PC-9 (cell line): ENCODE measurements around the gene WDFY1. TPM values are rescaled to one million over a fixed set of nuclear protein-coding genes. Genes with fewer than 3 reads are reported as not detected.

Source experiments
- BruUV-seq: library from RNA; stranded (reverse); fragments of 400-500 nt; replicated peaks from 2 replicates; lab custom pipeline; 2021; lab: Mats Ljungman, UMichigan
- CTCF ChIA-PET: fragments of 300-600 bp; sonication (Branson Sonifier 250); formaldehyde crosslinking; loops from one replicate; lab custom pipeline; 2022; ENCODE audit warnings: antibody characterized with exemption; lab: Charles Lee
- POLR2A ChIA-PET: fragments of 300-600 bp; sonication (Branson Sonifier 250); formaldehyde crosslinking; loops from one replicate; lab custom pipeline; 2022; ENCODE audit warnings: antibody characterized with exemption; ENCODE audit not compliant: unreplicated experiment; lab: Charles Lee
- DNase-seq, 2 experiments: peaks; one replicate each; pipeline versions ENCODE4 v3.0.0 to v3.0.0-alpha.2; 2015 to 2022; ENCODE audit warnings: mixed read lengths in 1 of 2
- H2AFZ ChIP-seq: fragments of 200-600 bp; sonication (generic); 2 replicates; pipeline ENCODE4 v1.8.1; 2017; ENCODE audit warnings: antibody characterized with exemption
- H3F3A ChIP-seq: fragments of 200-600 bp; sonication (generic); 2 replicates; pipeline ENCODE4 v1.8.1; 2017; ENCODE audit warnings: antibody characterized with exemption, mild to moderate bottlenecking, low read depth; ENCODE audit not compliant: insufficient read depth
- H3K27ac ChIP-seq: fragments of 200-600 bp; sonication (generic); 2 replicates; pipeline ENCODE4 v1.6.1; 2016; ENCODE audit warnings: mixed run types
- H3K27me3 ChIP-seq: fragments of 200-600 bp; sonication (generic); 2 replicates; pipeline ENCODE4 v1.6.1; 2016; ENCODE audit warnings: low read depth, mixed run types; ENCODE audit not compliant: insufficient read depth
- H3K36me3 ChIP-seq: fragments of 200-600 bp; sonication (generic); 2 replicates; pipeline ENCODE4 v1.6.1; 2016; ENCODE audit warnings: low read depth, mixed run types
- H3K4me1 ChIP-seq: fragments of 200-600 bp; sonication (generic); replicated peaks from 2 replicates; pipeline ENCODE4 v1.6.1; 2016; ENCODE audit warnings: mixed run types; ENCODE audit not compliant: insufficient read depth
- H3K4me2 ChIP-seq: fragments of 200-600 bp; sonication (generic); 2 replicates; pipeline ENCODE4 v1.6.1; 2017; ENCODE audit warnings: mixed run types
- H3K4me3 ChIP-seq: fragments of 200-600 bp; sonication (generic); 2 replicates; pipeline ENCODE4 v1.6.1; 2016; ENCODE audit warnings: mixed run types
- H3K79me2 ChIP-seq: fragments of 200-600 bp; sonication (generic); 2 replicates; pipeline ENCODE4 v1.6.1; 2017; ENCODE audit warnings: low read depth, mixed run types
- H3K9me2 ChIP-seq: fragments of 200-600 bp; sonication (generic); 2 replicates; pipeline ENCODE4 v1.8.1; 2017; ENCODE audit warnings: mild to moderate bottlenecking; ENCODE audit not compliant: insufficient read depth
- H3K9me3 ChIP-seq: fragments of 200-600 bp; sonication (generic); 2 replicates; pipeline ENCODE4 v1.8.1; 2016; ENCODE audit warnings: low read depth; ENCODE audit not compliant: insufficient read depth
- H4K20me1 ChIP-seq: fragments of 200-600 bp; sonication (generic); 2 replicates; pipeline ENCODE4 v1.8.1; 2017; ENCODE audit not compliant: insufficient read depth
- CTCF ChIP-seq: fragments of 200-600 bp; sonication (generic); conservative IDR thresholded peaks from 2 replicates; pipeline ENCODE4 v1.6.1; 2017; ENCODE audit warnings: mixed run types, antibody characterized with exemption, mild to moderate bottlenecking, moderate library complexity
- EZH2 ChIP-seq: fragments of 200-600 bp; sonication (generic); IDR thresholded peaks from 2 replicates; pipeline ENCODE4 v1.8.0; 2017; ENCODE audit warnings: antibody characterized with exemption, low read depth
- intact Hi-C: fragments of 100-400 bp; cut with micrococcal nuclease; formaldehyde crosslinking; loops from one replicate; pipeline ENCODE4 v1.10.0; 2022; ENCODE audit not compliant: unreplicated experiment
- total RNA-seq: library from RNA; stranded (reverse); gene quantifications from 2 replicates; pipeline ENCODE4 v1.2.3, GENCODE V29; 2021

WDFY1 gene
- total RNA-seq, 1 experiment from 2014 or later = 81.9 TPM

GRCh38 chr2:223947711-223948205, 2.6 kb upstream of the WDFY1 start:
- Histone ChIP-seq H3K4me3 (no peak overlapping the region), H3K9me3 (no peaks in the 10 kb centered on the region), H3K4me1 (peaks cover 31% of the 10 kb centered on the region), H3K4me2 (no peak overlapping the region), H3K79me2 (peaks cover 23% of the 10 kb centered on the region), H4K20me1 (no peaks in the 10 kb centered on the region), H3K27me3 (no peaks in the 10 kb centered on the region), H3K36me3 (no peaks in the 10 kb centered on the region), H3K9me2 (no peaks in the 10 kb centered on the region), H3F3A (peaks cover 27% of the 10 kb centered on the region), H2AFZ (no peak overlapping the region), H3K27ac (no peak overlapping the region)
- BruUV-seq = no TSS peak
- TF ChIP-seq EZH2 (no peak), CTCF (no peak)
- CTCF ChIA-PET = no interaction called here
- DNase-seq = no peak
- intact Hi-C loops = loop anchor here (10.0 kb wide), 1 partner anchor 637 kb away; the partner anchor contains the start of gene CUL3
- POLR2A ChIA-PET = no interaction called here

GRCh38 chr2:223945755-223946154, 620 bp upstream of the WDFY1 start:
- Histone ChIP-seq H3K4me1 (peaks cover 47% of the 10 kb centered on the region), H3K36me3 (no peaks in the 10 kb centered on the region), H3K4me2 (peak overlapping the region; percentile 77), H3F3A (peaks cover 46% of the 10 kb centered on the region), H3K27me3 (no peaks in the 10 kb centered on the region), H3K4me3 (peak overlapping the region; percentile 74), H3K27ac (no peak overlapping the region), H4K20me1 (no peaks in the 10 kb centered on the region), H3K9me3 (no peaks in the 10 kb centered on the region), H3K79me2 (peaks cover 31% of the 10 kb centered on the region), H3K9me2 (no peaks in the 10 kb centered on the region), H2AFZ (peak overlapping the region; percentile 91)
- intact Hi-C loops = loop anchor here (1.0 to 10.0 kb wide), 2 partner anchors 12 to 639 kb away; partner anchors contain the start of genes CUL3 and MRPL44
- ChIA-PET POLR2A (no interaction called here), CTCF (no interaction called here)
- no TSS peak for BruUV-seq
- no peak for TF ChIP-seq CTCF
- no peak for TF ChIP-seq EZH2
- no peak for DNase-seq

GRCh38 chr2:223944166-223944702, 901 bp downstream of the WDFY1 start:
- Histone ChIP-seq H3K27me3 (no peaks in the 10 kb centered on the region), H3K27ac (peak overlapping the region; percentile 1; the same call in 1 of the 2 replicates), H3F3A (peaks cover 41% of the 10 kb centered on the region), H3K4me1 (peaks cover 42% of the 10 kb centered on the region), H3K36me3 (peaks cover 8% of the 10 kb centered on the region; the same call in 1 of the 2 replicates), H3K4me2 (peak overlapping the region; percentile 77), H2AFZ (peak overlapping the region; percentile 91), H3K79me2 (peaks cover 46% of the 10 kb centered on the region), H3K9me3 (no peaks in the 10 kb centered on the region), H3K9me2 (no peaks in the 10 kb centered on the region), H3K4me3 (peak overlapping the region; percentile 74), H4K20me1 (no peaks in the 10 kb centered on the region)
- no peak for TF ChIP-seq EZH2
- TF ChIP-seq CTCF = no peak
- ChIA-PET POLR2A (interaction anchor here (0.6 to 0.9 kb wide), 4 partner anchors 98 to 538 kb away, joined by 3 to 20 read pairs (median 12); no protein-coding TSS in a partner anchor), CTCF (no interaction called here)
- intact Hi-C loops = loop anchor here (1.0 to 10.0 kb wide), 4 partner anchors 107 to 972 kb away; partner anchors contain the start of genes AP1S3 and CUL3
- peak; percentile 45 to 64 for DNase-seq
- BruUV-seq = no TSS peak
